Liver (tissue), 9 donors: ENCODE results near the gene ACTR6. TPM values are rescaled to one million over a fixed set of nuclear protein-coding genes. Genes with fewer than 3 reads are reported as not detected.

ENCODE experiments used
- DNase-seq: peaks from one replicate; pipeline ENCODE4 v3.0.0-alpha.2; 2017; ENCODE audit warnings: low spot score
- H3K27ac ChIP-seq, 2 donors: one replicate each; pipeline ENCODE4 v1.7.0; 2013; ENCODE audit warnings: inconsistent platforms in 2 of 2, low read length in 2 of 2, control low read depth in 1 of 2, low read depth in 1 of 2, mild to moderate bottlenecking in 1 of 2
- H3K27me3 ChIP-seq, 4 donors: one replicate each; pipeline versions ENCODE4 v1.6.1 to v1.7.0; 2013; ENCODE audit warnings: low read length in 3 of 4, inconsistent platforms in 1 of 4, mild to moderate bottlenecking in 1 of 4, moderate library complexity in 1 of 4; ENCODE audit not compliant: control insufficient read depth in 4 of 4, insufficient read depth in 4 of 4
- H3K36me3 ChIP-seq, 4 donors: one replicate each; pipeline versions ENCODE4 v1.6.1 to v1.7.0; 2013; ENCODE audit warnings: low read length in 3 of 4, mild to moderate bottlenecking in 3 of 4, low read depth in 1 of 4, moderate library complexity in 1 of 4; ENCODE audit not compliant: control insufficient read depth in 4 of 4, insufficient read depth in 3 of 4
- H3K4me1 ChIP-seq, 4 donors: one replicate each; pipeline versions ENCODE4 v1.6.1 to v1.7.0; 2013; ENCODE audit warnings: low read length in 3 of 4, mild to moderate bottlenecking in 3 of 4, moderate library complexity in 1 of 4; ENCODE audit not compliant: control insufficient read depth in 4 of 4, insufficient read depth in 4 of 4
- H3K4me3 ChIP-seq, 3 donors: one replicate each; pipeline versions ENCODE4 v1.6.1 to v1.7.0; 2013; ENCODE audit warnings: low read length in 3 of 3, control low read depth in 1 of 3, low read depth in 1 of 3, mild to moderate bottlenecking in 1 of 3
- H3K9ac ChIP-seq, 2 donors: one replicate each; pipeline ENCODE4 v1.7.0; 2013; ENCODE audit warnings: low read length in 2 of 2, mild to moderate bottlenecking in 2 of 2, moderate library complexity in 2 of 2, control low read depth in 1 of 2, low read depth in 1 of 2
- H3K9me3 ChIP-seq, 4 donors: one replicate each; pipeline versions ENCODE4 v1.6.1 to v1.7.0; 2013; ENCODE audit warnings: low read length in 3 of 4; ENCODE audit not compliant: control insufficient read depth in 4 of 4
- ATF3 ChIP-seq: IDR thresholded peaks from 2 replicates; pipeline ENCODE4 v1.6.1; 2016; ENCODE audit warnings: antibody characterized with exemption
- CTCF ChIP-seq: fragments of 150-350 bp; IDR thresholded peaks from 2 replicates; pipeline ENCODE4 v1.5.1; 2017; ENCODE audit warnings: improper control_type of control experiment, low read depth, low read length; ENCODE audit not compliant: missing input control
- EGR1 ChIP-seq, 2 donors: IDR thresholded peaks; 2 replicates each; pipeline ENCODE4 v1.6.1; 2016 to 2018; ENCODE audit warnings: antibody characterized with exemption in 2 of 2, low read depth in 2 of 2
- FOXA1 ChIP-seq: IDR thresholded peaks from 2 replicates; pipeline ENCODE4 v1.6.1; 2016; ENCODE audit warnings: antibody characterized with exemption
- FOXA2 ChIP-seq: IDR thresholded peaks from 2 replicates; pipeline ENCODE4 v1.6.1; 2016; ENCODE audit warnings: antibody characterized with exemption
- GABPA ChIP-seq, 2 donors: IDR thresholded peaks in 1 of 2; conservative IDR thresholded peaks in 1 of 2; 2 replicates each; pipeline ENCODE4 v1.6.1; 2016; ENCODE audit warnings: antibody characterized with exemption in 2 of 2, mild to moderate bottlenecking in 1 of 2, moderate library complexity in 1 of 2
- HNF4A ChIP-seq, 2 donors: conservative IDR thresholded peaks; 2 replicates each; pipeline ENCODE4 v1.6.1; 2016; ENCODE audit warnings: antibody characterized with exemption in 2 of 2, mild to moderate bottlenecking in 2 of 2
- HNF4G ChIP-seq: IDR thresholded peaks from 2 replicates; pipeline ENCODE4 v1.6.1; 2016; ENCODE audit warnings: antibody characterized with exemption
- JUND ChIP-seq, 2 donors: IDR thresholded peaks; 2 replicates each; pipeline ENCODE4 v1.6.1; 2016; ENCODE audit warnings: antibody characterized with exemption in 2 of 2
- MAX ChIP-seq: IDR thresholded peaks from 2 replicates; pipeline ENCODE4 v1.6.1; 2016; ENCODE audit warnings: antibody characterized with exemption
- NR2F2 ChIP-seq: IDR thresholded peaks from 2 replicates; pipeline ENCODE4 v1.6.1; 2016; ENCODE audit warnings: antibody characterized with exemption
- RAD21 ChIP-seq, 2 donors: IDR thresholded peaks; 2 replicates each; pipeline ENCODE4 v1.6.1; 2016; ENCODE audit warnings: antibody characterized with exemption in 2 of 2, mild to moderate bottlenecking in 2 of 2
- REST ChIP-seq: IDR thresholded peaks from 2 replicates; pipeline ENCODE4 v1.6.1; 2016; ENCODE audit warnings: antibody characterized with exemption, mild to moderate bottlenecking
- RXRA ChIP-seq, 2 donors: IDR thresholded peaks; 2 replicates each; pipeline ENCODE4 v1.6.1; 2017 to 2018; ENCODE audit warnings: antibody characterized with exemption in 2 of 2, mild to moderate bottlenecking in 1 of 2
- SP1 ChIP-seq: IDR thresholded peaks from 2 replicates; pipeline ENCODE4 v1.6.1; 2018; ENCODE audit warnings: antibody characterized with exemption, mild to moderate bottlenecking
- TAF1 ChIP-seq: conservative IDR thresholded peaks from 2 replicates; pipeline ENCODE4 v1.6.1; 2016; ENCODE audit warnings: antibody characterized with exemption, mild to moderate bottlenecking
- YY1 ChIP-seq: IDR thresholded peaks from 2 replicates; pipeline ENCODE4 v1.6.1; 2016; ENCODE audit warnings: antibody characterized with exemption, mild to moderate bottlenecking
- ZBTB33 ChIP-seq: IDR thresholded peaks from 2 replicates; pipeline ENCODE4 v1.6.1; 2016; ENCODE audit warnings: antibody characterized with exemption
- WGBS: extraction: QIAGEN DNeasy Blood & Tissue Kit; methylation state at CpG from one replicate; pipeline ENCODE4 v1.1.7; 2013; 5-methylcytosine and 5-hydroxymethylcytosine counted together
- polyA plus RNA-seq, 2 donors: library from polyadenylated mRNA; stranded (reverse) in 1 of 2; unstranded in 1 of 2; fragments of 200-250 nt in 1 of 2; fragments of >200 nt in 1 of 2; fragmentation: Nextera tagmentation in 1 of 2; extraction: Ambion mirVana in 1 of 2; gene quantifications; one replicate each; pipeline versions ENCODE4 v1.2.1 to v1.2.3, GENCODE V29; 2013 to 2015
- total RNA-seq, 2 donors: library from RNA; depleted of rRNA; stranded (reverse); fragments of >200 nt; gene quantifications; one replicate each; pipeline ENCODE4 v1.2.3, GENCODE V29; 2014
- donor health status: healthy.
- donor health status: healthy.
- donor health status: healthy.
- donor health status: healthy.
- donor health status: healthy.

ACTR6 gene
- total and polyA plus RNA-seq, 4 donors: 6.9 to 9.7 (median 8.7) TPM

- no peak for DNase-seq
- no peak overlapping the region for H3K27ac ChIP-seq
- no peak overlapping the region for H3K9ac ChIP-seq
- 92% methylated on average over 3 of the region's 3 CpGs for whole genome bisulfite sequencing
- H3K4me1 ChIP-seq: peaks cover 0 to 5% (median 2%) of the 10 kb centered on the region in 4 donors
- no peaks in the 10 kb centered on the region for H3K9me3 ChIP-seq
- no peaks in the 10 kb centered on the region for H3K27me3 ChIP-seq
- H3K4me3 ChIP-seq: no peak overlapping the region
- H3K36me3 ChIP-seq: peaks cover 0 to 3% (median 0%) of the 10 kb centered on the region in 4 donors
- TF ChIP-seq MAX (no peak), GABPA (IDR thresholded peaks at IDR 0.05 in 1 of 2, conservative IDR thresholded peaks at IDR 0.05 in 1 of 2) (no peak), HNF4A (conservative IDR thresholded peaks at IDR 0.05) (no peak), JUND (IDR thresholded peaks at IDR 0.05) (no peak), ZBTB33 (no peak), ATF3 (no peak), SP1 (no peak), CTCF (no peak), EGR1 (IDR thresholded peaks at IDR 0.05; ENCODE audit: low read depth in 2 of 2) (no peak), TAF1 (no peak), FOXA1 (no peak), YY1 (no peak), RXRA (IDR thresholded peaks at IDR 0.05) (no peak), HNF4G (no peak), NR2F2 (no peak), FOXA2 (no peak), RAD21 (IDR thresholded peaks at IDR 0.05) (no peak), REST (no peak)
Observed at GRCh38 chr12:100165356-100165755, 35.3 kb upstream of the ACTR6 start.
